ENCODE results near the gene TMEM141.

GRCh38 chr9:136839229-136840139, 48.3 kb downstream of the TMEM141 start:
- TF ChIP-seq POLR2A (IDR thresholded peaks at IDR 0.05; ENCODE audit: control extremely low read depth in 1 of 2, low read depth in 2 of 2, low read length in 2 of 2): no peak; a peak in 1 of 3 replicates
- no peak for TF ChIP-seq CTCF (IDR thresholded peaks at IDR 0.05; ENCODE audit: control extremely low read depth in 1 of 3, insufficient read depth in 1 of 3, low read depth in 1 of 3, low read length in 3 of 3)
- TF ChIP-seq SIX5 (IDR thresholded peaks at IDR 0.05; ENCODE audit: low read depth, low read length): no peak

Measured in H1 (cell line).